H9 (cell line): ENCODE results near the gene CRB3. TPM values are rescaled to one million over a fixed set of nuclear protein-coding genes. Genes with fewer than 3 reads are reported as not detected.

ENCODE experiments used
- DNase-seq: peaks from one replicate; pipeline ENCODE4 v3.0.0-alpha.2; 2017
- H2AFZ ChIP-seq: one replicate; pipeline ENCODE4 v1.6.1; 2013; ENCODE audit warnings: mild to moderate bottlenecking, low read length, control low read depth, moderate library complexity
- H2AK5ac ChIP-seq: 2 replicates; pipeline ENCODE4 v1.6.1; 2013; ENCODE audit warnings: low read length, control low read depth, mixed read lengths; ENCODE audit not compliant: insufficient read length
- H2BK120ac ChIP-seq: one replicate; pipeline ENCODE4 v1.6.1; 2013; ENCODE audit warnings: low read depth, mild to moderate bottlenecking, low read length, control low read depth, inconsistent platforms; ENCODE audit not compliant: poor library complexity, severe bottlenecking
- H2BK12ac ChIP-seq: 2 replicates; pipeline ENCODE4 v1.6.1; 2013; ENCODE audit warnings: low read length, control low read depth, mixed read lengths, low read depth; ENCODE audit not compliant: insufficient read length
- H2BK15ac ChIP-seq: 2 replicates; pipeline ENCODE4 v1.6.1; 2013; ENCODE audit warnings: low read depth, low read length, control low read depth
- H2BK20ac ChIP-seq: one replicate; pipeline ENCODE4 v1.6.1; 2013; ENCODE audit warnings: low read depth, mild to moderate bottlenecking, low read length, control low read depth, inconsistent platforms; ENCODE audit not compliant: poor library complexity, severe bottlenecking
- H2BK5ac ChIP-seq: 2 replicates; pipeline ENCODE4 v1.6.1; 2013; ENCODE audit warnings: low read length, control low read depth, mixed read lengths; ENCODE audit not compliant: insufficient read length
- H3K14ac ChIP-seq: 2 replicates; pipeline ENCODE4 v1.6.1; 2013; ENCODE audit warnings: low read length, control low read depth; ENCODE audit not compliant: insufficient read depth
- H3K18ac ChIP-seq: 2 replicates; pipeline ENCODE4 v1.6.1; 2013; ENCODE audit warnings: low read depth, mild to moderate bottlenecking, mixed read lengths, low read length, control low read depth; ENCODE audit not compliant: insufficient read length
- H3K23ac ChIP-seq: 2 replicates; pipeline ENCODE4 v1.6.1; 2013; ENCODE audit warnings: low read length, control low read depth, mixed read lengths, low read depth; ENCODE audit not compliant: insufficient read length
- H3K23me2 ChIP-seq: 2 replicates; pipeline ENCODE4 v1.6.1; 2013; ENCODE audit warnings: low read depth, mild to moderate bottlenecking, mixed read lengths, low read length, control low read depth; ENCODE audit not compliant: insufficient read length, poor library complexity, severe bottlenecking
- H3K27ac ChIP-seq: 2 replicates; pipeline ENCODE4 v1.5.1; 2013; ENCODE audit warnings: low read length, control low read depth, mixed read lengths, low read depth; ENCODE audit not compliant: insufficient read length
- H3K27me3 ChIP-seq: 2 replicates; pipeline ENCODE4 v1.6.1; 2013; ENCODE audit warnings: low read length, control low read depth, inconsistent platforms; ENCODE audit not compliant: insufficient read depth
- H3K4ac ChIP-seq: 2 replicates; pipeline ENCODE4 v1.6.1; 2013; ENCODE audit warnings: low read depth, mild to moderate bottlenecking, control low read depth, inconsistent platforms, low read length, moderate library complexity
- H3K4me1 ChIP-seq: 2 replicates; pipeline ENCODE4 v1.6.1; 2013; ENCODE audit warnings: low read length, control low read depth, inconsistent platforms; ENCODE audit not compliant: insufficient read depth
- H3K4me2 ChIP-seq: 2 replicates; pipeline ENCODE4 v1.6.1; 2013; ENCODE audit warnings: low read length, control low read depth, mixed read lengths; ENCODE audit not compliant: insufficient read length, insufficient read depth
- H3K56ac ChIP-seq: 2 replicates; pipeline ENCODE4 v1.6.1; 2013; ENCODE audit warnings: low read depth, mild to moderate bottlenecking, mixed read lengths, low read length, control low read depth; ENCODE audit not compliant: insufficient read length
- H3K79me1 ChIP-seq: 2 replicates; pipeline ENCODE4 v1.6.1; 2013; ENCODE audit warnings: low read depth, mild to moderate bottlenecking, moderate library complexity, low read length, control low read depth, inconsistent platforms; ENCODE audit not compliant: insufficient read depth, poor library complexity, severe bottlenecking
- H3K79me2 ChIP-seq: 2 replicates; pipeline ENCODE4 v1.6.1; 2013; ENCODE audit warnings: low read length, control low read depth, inconsistent platforms; ENCODE audit not compliant: insufficient read depth
- H3K9ac ChIP-seq: 2 replicates; pipeline ENCODE4 v1.6.1; 2013; ENCODE audit warnings: low read length, control low read depth, mixed read lengths; ENCODE audit not compliant: insufficient read length; ENCODE audit errors: extremely low read depth
- H3K9me3 ChIP-seq: one replicate; pipeline ENCODE4 v1.6.1; 2013; ENCODE audit warnings: low read depth, low read length, inconsistent platforms; ENCODE audit not compliant: control insufficient read depth
- H3T11ph ChIP-seq: one replicate; pipeline ENCODE4 v1.6.1; 2013; ENCODE audit warnings: mild to moderate bottlenecking, low read length, control low read depth, inconsistent platforms
- H4K20me1 ChIP-seq: one replicate; pipeline ENCODE4 v1.6.1; 2013; ENCODE audit not compliant: control insufficient read depth, insufficient read length, insufficient read depth
- H4K5ac ChIP-seq: 2 replicates; pipeline ENCODE4 v1.6.1; 2013; ENCODE audit warnings: low read depth, mild to moderate bottlenecking, mixed read lengths, low read length, control low read depth; ENCODE audit not compliant: insufficient read length
- H4K8ac ChIP-seq: replicated peaks from 2 replicates; pipeline ENCODE4 v1.6.1; 2013; ENCODE audit warnings: low read length, control low read depth, mixed read lengths, low read depth; ENCODE audit not compliant: insufficient read length
- H4K91ac ChIP-seq: 2 replicates; pipeline ENCODE4 v1.6.1; 2013; ENCODE audit warnings: low read depth, mild to moderate bottlenecking, moderate library complexity, mixed read lengths, low read length, control low read depth; ENCODE audit not compliant: insufficient read length
- H3K27ac Mint-ChIP-seq, 3 experiments: 2 replicates in 2 of 3; 3 replicates in 1 of 3; pipeline ENCODE4 v1.8.0; 2020 to 2021; ENCODE audit warnings: mixed read lengths in 3 of 3, mild to moderate bottlenecking in 1 of 3, moderate library complexity in 1 of 3
- H3K27me3 Mint-ChIP-seq: 2 replicates; pipeline ENCODE4 v1.8.0; 2021; ENCODE audit warnings: low read depth, mild to moderate bottlenecking, moderate library complexity, mixed read lengths
- H3K36me3 Mint-ChIP-seq, 3 experiments: 2 replicates in 2 of 3; 3 replicates in 1 of 3; pipeline ENCODE4 v1.8.0; 2020 to 2021; ENCODE audit warnings: low read depth in 3 of 3, mixed read lengths in 3 of 3; ENCODE audit not compliant: insufficient read depth in 1 of 3
- H3K4me1 Mint-ChIP-seq, 2 experiments: 2 replicates each; pipeline ENCODE4 v1.8.0; 2020; ENCODE audit warnings: mixed read lengths in 2 of 2
- H3K4me3 Mint-ChIP-seq, 2 experiments: 2 replicates in 1 of 2; 3 replicates in 1 of 2; pipeline ENCODE4 v1.8.0; 2020 to 2021; ENCODE audit warnings: mild to moderate bottlenecking in 2 of 2, mixed read lengths in 2 of 2, moderate library complexity in 1 of 2
- H3K9me3 Mint-ChIP-seq, 2 experiments: 2 replicates in 1 of 2; 3 replicates in 1 of 2; pipeline ENCODE4 v1.8.0; 2020; ENCODE audit warnings: mild to moderate bottlenecking in 2 of 2, mixed read lengths in 2 of 2, moderate library complexity in 1 of 2
- WGBS: extraction: QIAGEN DNeasy Blood & Tissue Kit; methylation state at CpG from one replicate; pipeline ENCODE4 v1.1.7; 2013; ENCODE audit warnings: missing lambda C conversion rate, low lambda C conversion rate, mixed read lengths; ENCODE audit not compliant: insufficient read length; ENCODE audit errors: extremely low coverage; 5-methylcytosine and 5-hydroxymethylcytosine counted together
- total RNA-seq: library from RNA; stranded (reverse); gene quantifications from 2 replicates; pipeline ENCODE4 v1.2.1, GENCODE V29; 2021
- TF ChIP-seq, protein P1 (sequence below): fragments of 200-600 bp; sonication (generic); conservative IDR thresholded peaks from 3 replicates; pipeline ENCODE4 v1.8.0; 2021; ENCODE audit warnings: antibody characterized with exemption, mild to moderate bottlenecking

The CRB3 gene
- total RNA-seq, 1 experiment from 2014 or later: 32.1 TPM

DNA sequence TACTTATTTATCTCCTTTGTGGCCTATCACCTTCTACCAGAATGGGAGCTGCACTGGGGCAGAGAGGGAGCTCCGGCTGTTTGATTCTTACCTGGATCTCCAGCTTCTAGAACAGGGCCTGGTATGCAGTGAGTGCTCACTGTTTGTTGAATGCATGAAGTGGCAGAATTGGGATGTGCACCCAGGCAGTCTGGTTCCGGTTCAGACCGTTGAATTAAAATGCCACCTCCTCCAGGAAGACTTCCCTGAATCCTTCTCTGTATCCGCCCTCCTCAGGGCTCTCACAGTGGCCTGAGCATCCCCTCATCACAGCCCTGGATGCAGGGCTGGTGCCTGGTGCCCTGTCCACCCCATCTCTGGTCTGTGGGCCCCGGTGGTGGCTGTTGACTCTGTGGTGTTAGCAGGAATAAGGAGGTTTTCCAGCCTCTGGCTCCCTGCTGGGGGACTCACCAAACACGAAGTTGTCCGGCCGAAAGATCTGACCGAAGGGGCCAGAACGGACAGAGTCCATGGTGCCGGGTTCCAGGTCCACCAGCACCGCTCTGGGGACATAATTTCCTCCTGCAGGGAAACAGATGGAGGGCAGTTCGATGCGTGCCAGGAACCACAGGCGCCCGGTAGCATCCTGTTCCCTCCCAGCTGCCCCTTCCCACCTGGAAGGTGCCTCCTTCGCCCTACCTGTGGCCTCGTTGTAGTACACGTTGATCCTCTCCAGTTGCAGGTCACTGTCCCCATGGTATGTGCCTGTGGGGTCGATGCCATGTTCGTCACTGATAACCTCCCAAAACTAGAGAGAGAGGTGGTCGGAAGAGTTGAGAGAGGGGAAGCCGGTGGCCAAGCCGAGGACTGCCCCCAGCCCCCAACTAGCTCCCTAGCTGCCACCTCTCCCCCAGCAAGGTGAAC, 37.0 kb downstream of the CRB3 start:
- no peak overlapping the region for H3K27ac Mint-ChIP-seq
- H3K4me2 ChIP-seq: peak overlapping the region; percentile 50
- H2BK5ac ChIP-seq: no peak overlapping the region

More for the DNA sequence above, 37.0 kb downstream of the CRB3 start:
- no peak overlapping the region for H3T11ph ChIP-seq
- no peaks in the 10 kb centered on the region for H3K79me2 ChIP-seq
- no peak overlapping the region for H3K23ac ChIP-seq
- no peak overlapping the region for H2AFZ ChIP-seq
- H3K27ac ChIP-seq: no peak overlapping the region
- no CpG with 5 or more reads among the region's 24 CpGs for WGBS
- H3K27me3 Mint-ChIP-seq: peaks cover 28% of the 10 kb centered on the region
- no peaks in the 10 kb centered on the region for H3K9me3 ChIP-seq
- no peak overlapping the region for H2BK12ac ChIP-seq
- H3K27me3 ChIP-seq: no peaks in the 10 kb centered on the region
- no peak overlapping the region for H2BK120ac ChIP-seq
- H3K14ac ChIP-seq: no peak overlapping the region
- no peak overlapping the region for H4K91ac ChIP-seq
- no peak overlapping the region for H3K56ac ChIP-seq
- peaks cover 0 to 9% (median 4%) of the 10 kb centered on the region in 3 experiments; a peak in 5 of 7 replicates for H3K36me3 Mint-ChIP-seq
- no peak overlapping the region for H3K9ac ChIP-seq
- peaks cover 7 to 9% of the 10 kb centered on the region in 2 experiments for H3K4me1 Mint-ChIP-seq
- H2AK5ac ChIP-seq: no peak overlapping the region
- H2BK15ac ChIP-seq: no peak overlapping the region
- H3K4ac ChIP-seq: no peak overlapping the region
- H2BK20ac ChIP-seq: no peak overlapping the region
- no peak overlapping the region for H4K8ac ChIP-seq
- H3K9me3 Mint-ChIP-seq: no peaks in the 10 kb centered on the region
- TF ChIP-seq, protein P1, sequence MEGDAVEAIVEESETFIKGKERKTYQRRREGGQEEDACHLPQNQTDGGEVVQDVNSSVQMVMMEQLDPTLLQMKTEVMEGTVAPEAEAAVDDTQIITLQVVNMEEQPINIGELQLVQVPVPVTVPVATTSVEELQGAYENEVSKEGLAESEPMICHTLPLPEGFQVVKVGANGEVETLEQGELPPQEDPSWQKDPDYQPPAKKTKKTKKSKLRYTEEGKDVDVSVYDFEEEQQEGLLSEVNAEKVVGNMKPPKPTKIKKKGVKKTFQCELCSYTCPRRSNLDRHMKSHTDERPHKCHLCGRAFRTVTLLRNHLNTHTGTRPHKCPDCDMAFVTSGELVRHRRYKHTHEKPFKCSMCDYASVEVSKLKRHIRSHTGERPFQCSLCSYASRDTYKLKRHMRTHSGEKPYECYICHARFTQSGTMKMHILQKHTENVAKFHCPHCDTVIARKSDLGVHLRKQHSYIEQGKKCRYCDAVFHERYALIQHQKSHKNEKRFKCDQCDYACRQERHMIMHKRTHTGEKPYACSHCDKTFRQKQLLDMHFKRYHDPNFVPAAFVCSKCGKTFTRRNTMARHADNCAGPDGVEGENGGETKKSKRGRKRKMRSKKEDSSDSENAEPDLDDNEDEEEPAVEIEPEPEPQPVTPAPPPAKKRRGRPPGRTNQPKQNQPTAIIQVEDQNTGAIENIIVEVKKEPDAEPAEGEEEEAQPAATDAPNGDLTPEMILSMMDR: no peak
- H3K79me1 ChIP-seq: no peaks in the 10 kb centered on the region
- H4K20me1 ChIP-seq: no peaks in the 10 kb centered on the region
- H3K18ac ChIP-seq: no peak overlapping the region
- peak overlapping the region; percentile 76 to 94 for H3K4me3 Mint-ChIP-seq
- H3K4me1 ChIP-seq: no peaks in the 10 kb centered on the region
- H4K5ac ChIP-seq: no peak overlapping the region
- DNase-seq: no peak
- peaks cover 9% of the 10 kb centered on the region for H3K23me2 ChIP-seq
